Common myeloid progenitor, CD34-positive (primary cell): ENCODE data around the gene RRAGB.

Experiments used
- CTCF ChIA-PET: fragments of 350-600 bp; sonication (Branson Sonifier 250); formaldehyde crosslinking; loops from one replicate; lab custom pipeline; 2021; ENCODE audit warnings: antibody characterized with exemption; lab: Charles Lee
- POLR2A ChIA-PET: fragments of 350-600 bp; sonication (Branson Sonifier 250); formaldehyde crosslinking; loops from one replicate; lab custom pipeline; 2021; ENCODE audit warnings: antibody characterized with exemption; lab: Charles Lee
- DNase-seq, 3 donors: peaks; one replicate each; pipeline versions ENCODE4 v3.0.0 to v3.0.0-alpha.2; 2013
- H3K27ac ChIP-seq, 2 experiments: 1 replicate in 1 of 2; 2 replicates in 1 of 2; pipeline ENCODE4 v1.7.0; 2013; ENCODE audit warnings: inconsistent platforms in 2 of 2, low read length in 2 of 2, mild to moderate bottlenecking in 2 of 2, low read depth in 1 of 2, moderate library complexity in 1 of 2; ENCODE audit not compliant: severe bottlenecking in 2 of 2, insufficient read depth in 1 of 2, poor library complexity in 1 of 2
- H3K27me3 ChIP-seq, 5 experiments: replicated peaks in 2 of 5; 1 replicate in 3 of 5; 2 replicates in 2 of 5; pipeline versions ENCODE4 v1.6.1 to v1.7.0; 2013; ENCODE audit warnings: low read length in 4 of 5, mild to moderate bottlenecking in 2 of 5, moderate library complexity in 2 of 5, inconsistent platforms in 1 of 5; ENCODE audit not compliant: insufficient read depth in 5 of 5, control insufficient read depth in 4 of 5
- H3K36me3 ChIP-seq, 4 experiments: 1 replicate in 2 of 4; 2 replicates in 2 of 4; pipeline versions ENCODE4 v1.6.1 to v1.7.0; 2013; ENCODE audit warnings: low read length in 3 of 4, control low read depth in 1 of 4, mild to moderate bottlenecking in 1 of 4; ENCODE audit not compliant: control insufficient read depth in 4 of 4, insufficient read depth in 4 of 4
- H3K4me1 ChIP-seq, 4 experiments: 1 replicate in 3 of 4; 2 replicates in 1 of 4; pipeline versions ENCODE4 v1.6.1 to v1.7.1; 2013; ENCODE audit warnings: low read length in 3 of 4, mild to moderate bottlenecking in 3 of 4, control low read depth in 1 of 4, inconsistent platforms in 1 of 4, moderate library complexity in 1 of 4; ENCODE audit not compliant: control insufficient read depth in 4 of 4, insufficient read depth in 4 of 4; ENCODE audit errors: control extremely low read depth in 1 of 4
- H3K4me3 ChIP-seq, 7 experiments: 1 replicate in 4 of 7; 2 replicates in 3 of 7; pipeline versions ENCODE4 v1.5.1 to v1.7.0; 2013; ENCODE audit warnings: mild to moderate bottlenecking in 7 of 7, low read length in 6 of 7, moderate library complexity in 6 of 7, inconsistent platforms in 2 of 7, low read depth in 2 of 7, control low read depth in 1 of 7; ENCODE audit not compliant: insufficient read depth in 4 of 7, control insufficient read depth in 1 of 7; ENCODE audit errors: extremely low read depth in 1 of 7
- H3K9me3 ChIP-seq, 5 experiments: 1 replicate in 4 of 5; 2 replicates in 1 of 5; pipeline versions ENCODE4 v1.6.1 to v1.7.1; 2013; ENCODE audit warnings: low read length in 4 of 5, mild to moderate bottlenecking in 2 of 5, inconsistent platforms in 1 of 5, low read depth in 1 of 5, moderate library complexity in 1 of 5; ENCODE audit not compliant: control insufficient read depth in 4 of 5, insufficient read depth in 2 of 5; ENCODE audit errors: control extremely low read depth in 1 of 5
- WGBS: methylation state at CpG from one replicate; pipeline ENCODE4 v1.1.5; 2013; ENCODE audit not compliant: insufficient coverage; 5-methylcytosine and 5-hydroxymethylcytosine counted together

RRAGB gene

DNA sequence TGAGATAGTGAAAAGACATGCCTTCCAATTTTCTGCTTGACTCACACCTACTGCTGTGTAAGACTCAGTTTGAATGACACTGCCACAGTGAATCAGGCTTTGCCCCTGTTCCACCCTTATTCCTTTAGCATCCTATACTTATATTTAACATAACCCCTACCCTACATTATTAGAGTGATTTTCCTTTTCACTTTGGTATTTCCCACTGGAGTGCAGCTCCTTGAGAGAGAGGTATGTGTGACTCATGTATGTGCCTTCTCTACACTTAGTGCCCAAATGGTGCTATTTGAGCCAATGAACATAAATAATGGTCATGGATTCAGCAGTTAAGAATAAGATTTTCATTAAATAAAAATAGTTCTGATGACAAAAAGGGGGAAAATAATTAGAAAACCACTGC lies 69.5 kb downstream of the RRAGB start:
- H3K27ac ChIP-seq: no peak overlapping the region
- DNase-seq: no peak
- H3K4me1 ChIP-seq: no peaks in the 10 kb centered on the region
- no peaks in the 10 kb centered on the region for H3K9me3 ChIP-seq
- ChIA-PET CTCF (no interaction called here), POLR2A (no interaction called here)
- H3K36me3 ChIP-seq: no peaks in the 10 kb centered on the region
- H3K27me3 ChIP-seq: no peaks in the 10 kb centered on the region
- H3K4me3 ChIP-seq: no peak overlapping the region

DNA sequence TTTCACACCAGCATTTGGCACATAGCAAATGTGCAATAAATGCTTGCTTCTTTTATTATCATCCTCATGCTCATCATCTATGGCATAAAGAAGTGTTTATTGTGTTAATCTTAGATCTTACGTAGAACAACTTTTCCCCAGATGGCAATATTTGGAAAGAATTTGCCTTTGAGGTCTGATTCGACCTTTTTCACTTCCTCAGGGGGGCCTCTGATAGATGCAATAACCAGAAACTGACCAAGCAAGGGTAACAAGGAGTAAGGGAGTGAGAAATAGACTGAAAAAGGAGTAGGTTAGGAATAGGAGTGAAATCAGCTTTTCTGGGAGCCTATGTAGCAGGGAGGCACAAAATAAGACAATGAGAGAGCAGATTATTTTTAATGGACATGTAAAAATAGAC lies 70.2 kb downstream of the RRAGB start:
- Histone ChIP-seq H3K36me3 (no peaks in the 10 kb centered on the region), H3K27ac (no peak overlapping the region), H3K4me1 (no peaks in the 10 kb centered on the region), H3K4me3 (no peak overlapping the region), H3K27me3 (no peaks in the 10 kb centered on the region), H3K9me3 (no peaks in the 10 kb centered on the region)
- ChIA-PET CTCF (no interaction called here), POLR2A (no interaction called here)
- WGBS: 67% methylated on average over 1 of the region's 2 CpGs
- DNase-seq: no peak

GRCh38 chrX:55794405-55794804 lies 76.9 kb downstream of the RRAGB start:
- ChIA-PET POLR2A (no interaction called here), CTCF (no interaction called here)
- H3K4me3 ChIP-seq: no peak overlapping the region
- H3K27ac ChIP-seq: no peak overlapping the region
- no peaks in the 10 kb centered on the region for H3K4me1 ChIP-seq
- no peaks in the 10 kb centered on the region for H3K27me3 ChIP-seq
- H3K9me3 ChIP-seq: no peaks in the 10 kb centered on the region
- DNase-seq: no peak
- H3K36me3 ChIP-seq: no peaks in the 10 kb centered on the region
- WGBS: 44% methylated on average over 1 of the region's 1 CpG

- POLR2A ChIA-PET: no interaction called here
- H3K9me3 ChIP-seq: no peaks in the 10 kb centered on the region
- no peak overlapping the region for H3K4me3 ChIP-seq
- CTCF ChIA-PET: no interaction called here
- H3K27ac ChIP-seq: no peak overlapping the region
- H3K4me1 ChIP-seq: no peaks in the 10 kb centered on the region
- no peak for DNase-seq
- H3K36me3 ChIP-seq: no peaks in the 10 kb centered on the region
- H3K27me3 ChIP-seq: no peaks in the 10 kb centered on the region
- 50% methylated on average over 2 of the region's 3 CpGs for WGBS
Measured at GRCh38 chrX:55796496-55796895, 78.9 kb downstream of the RRAGB start.

DNA sequence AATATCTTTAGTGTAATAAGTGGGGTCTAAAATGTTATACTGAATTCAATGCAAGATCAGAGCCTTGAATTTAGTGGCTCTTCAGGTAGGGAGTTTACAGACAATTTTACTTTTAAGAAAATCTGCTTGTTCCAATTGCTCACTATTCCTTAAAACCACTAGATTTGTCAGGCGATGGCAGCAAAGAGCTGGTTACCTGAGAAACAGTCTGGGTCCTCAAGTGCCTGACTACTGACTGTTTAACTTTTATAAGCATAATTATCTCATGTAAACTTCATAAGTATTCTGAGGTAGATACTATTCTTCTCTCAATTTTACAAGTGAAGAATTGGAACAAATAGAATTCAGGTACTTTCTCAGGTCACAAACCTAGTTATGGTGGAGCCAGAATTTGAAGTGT lies 84.3 kb downstream of the RRAGB start:
- H3K4me1 ChIP-seq: no peaks in the 10 kb centered on the region
- no peaks in the 10 kb centered on the region for H3K36me3 ChIP-seq
- ChIA-PET POLR2A (no interaction called here), CTCF (no interaction called here)
- no peak overlapping the region for H3K4me3 ChIP-seq
- H3K9me3 ChIP-seq: no peaks in the 10 kb centered on the region
- no peak overlapping the region for H3K27ac ChIP-seq
- WGBS: no CpG with 5 or more reads among the region's 1 CpG
- no peak for DNase-seq
- no peaks in the 10 kb centered on the region for H3K27me3 ChIP-seq
